ENCODE measurements around the gene CDC14A.
"Not testable (repeated sequence)": the region's sequence is repeated elsewhere in the genome, so short reads cannot be mapped to it uniquely, and the experiment has no call there.

The CDC14A gene

GRCh38 chr1:100337878-100338277 is 14.4 kb upstream of the CDC14A start:
- not testable (repeated sequence) for DNase-seq

DNA sequence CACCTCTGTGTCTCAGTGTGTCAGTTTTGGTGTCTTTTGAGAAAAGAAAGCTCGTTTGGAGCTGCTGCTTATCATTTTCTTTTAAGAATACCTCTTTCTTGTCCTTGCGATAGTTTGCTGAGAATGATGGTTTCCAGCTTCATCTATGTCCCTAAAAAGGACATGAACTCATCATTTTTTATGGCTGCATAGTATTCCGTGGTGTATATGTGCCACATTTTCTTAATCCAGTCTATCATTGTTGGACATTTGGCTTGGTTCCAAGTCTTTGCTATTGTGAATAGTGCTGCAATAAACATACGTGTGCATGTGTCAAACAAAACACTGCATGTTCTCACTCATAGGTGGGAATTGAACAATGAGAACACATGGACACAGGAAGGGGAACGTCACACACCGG is 12.6 kb upstream of the CDC14A start:
- DNase-seq, result not testable (repeated sequence)

- DNase-seq, result no peak
Observed at GRCh38 chr1:100340494-100340893, 11.8 kb upstream of the CDC14A start.

- no peak for DNase-seq
Observed at GRCh38 chr1:100342348-100342747, 10.0 kb upstream of the CDC14A start.

DNA sequence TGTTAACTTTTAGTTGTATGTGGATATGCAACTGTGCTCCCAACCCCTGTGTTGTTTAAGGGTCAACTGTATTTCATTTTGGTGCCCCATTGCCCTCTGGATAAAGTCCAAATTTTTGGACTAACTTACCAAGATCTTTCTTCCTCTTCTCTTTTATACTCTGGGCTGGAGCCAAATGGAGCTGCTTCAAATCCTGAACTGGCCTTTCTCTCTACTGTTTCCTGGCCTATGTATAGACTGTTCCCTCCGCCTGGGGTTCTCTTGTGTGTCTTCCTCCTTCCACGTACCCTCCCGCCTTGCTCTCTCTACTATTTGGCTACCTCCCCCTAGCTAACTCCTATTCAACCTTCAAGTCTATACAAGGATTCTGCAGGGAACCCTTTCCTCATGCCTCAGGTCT is 8.4 kb upstream of the CDC14A start:
- no peak for DNase-seq

DNA sequence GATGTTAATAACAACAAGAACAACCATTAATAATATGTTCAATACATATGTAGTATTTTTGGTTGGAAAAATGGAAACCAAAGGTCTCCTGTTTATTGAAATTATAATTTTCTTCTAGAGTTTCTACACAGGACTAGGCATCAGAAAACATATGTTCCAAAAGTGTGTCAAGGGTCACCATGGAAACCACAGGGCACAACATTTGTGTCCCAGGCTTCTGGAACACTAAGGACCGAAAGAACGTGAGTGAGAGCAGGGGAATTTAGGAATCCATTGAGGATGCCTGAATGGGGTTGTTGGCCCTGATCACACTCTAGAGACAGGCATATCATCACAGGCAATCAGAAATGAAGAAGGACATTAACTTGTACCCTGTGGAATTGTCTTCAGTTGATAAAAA is 7.5 kb upstream of the CDC14A start:
- DNase-seq, result no peak

GRCh38 chr1:100346387-100346786 is 5.9 kb upstream of the CDC14A start:
- DNase-seq, result no peak

DNA sequence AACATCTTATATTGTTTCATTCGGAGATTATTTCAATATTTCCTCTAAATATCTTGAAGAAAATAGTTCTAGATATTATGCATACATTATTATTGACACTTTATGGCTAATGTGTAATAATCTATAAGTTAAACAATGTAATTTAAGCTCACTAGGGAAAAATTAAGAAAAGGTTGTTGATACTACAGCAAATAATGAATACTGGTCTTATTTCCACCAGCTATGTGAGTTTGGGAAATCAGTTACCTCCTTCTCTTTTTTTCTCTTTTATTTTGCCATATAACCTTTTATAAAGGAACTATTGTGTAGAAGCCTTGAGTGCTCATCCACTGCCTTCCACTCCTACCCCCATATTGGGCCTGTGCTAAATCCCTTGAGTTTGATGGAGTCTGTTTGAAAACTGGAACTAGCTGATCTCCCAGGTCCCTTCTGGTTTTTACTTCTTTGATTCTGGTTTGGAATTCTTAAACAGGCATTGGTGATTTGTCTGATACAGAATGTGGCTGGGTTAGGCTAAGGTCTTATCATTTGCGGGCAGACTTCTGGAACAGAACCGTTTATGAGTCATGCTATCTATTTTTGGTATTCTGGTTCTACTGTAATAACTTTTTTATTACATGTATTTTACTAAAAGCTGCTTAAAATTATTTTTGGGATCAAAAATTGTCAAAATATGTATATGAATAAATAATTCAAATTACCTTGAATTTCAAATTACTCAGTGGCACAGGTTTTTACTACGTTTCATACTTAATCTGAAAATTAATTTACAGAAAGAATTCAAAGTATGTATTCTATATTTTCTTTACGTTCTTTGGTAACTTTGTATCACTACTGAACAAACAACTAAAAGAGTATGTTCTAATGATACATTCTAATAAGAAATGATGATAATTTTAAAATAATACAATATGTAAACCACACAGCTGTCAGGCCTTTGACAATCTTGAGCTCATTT is 5.0 kb upstream of the CDC14A start:
- no peak for DNase-seq

- no peak for DNase-seq
Observed at GRCh38 chr1:100348549-100349144, 3.7 kb upstream of the CDC14A start.

GRCh38 chr1:100349246-100349645 is 3.1 kb upstream of the CDC14A start:
- DNase-seq, result no peak

DNA sequence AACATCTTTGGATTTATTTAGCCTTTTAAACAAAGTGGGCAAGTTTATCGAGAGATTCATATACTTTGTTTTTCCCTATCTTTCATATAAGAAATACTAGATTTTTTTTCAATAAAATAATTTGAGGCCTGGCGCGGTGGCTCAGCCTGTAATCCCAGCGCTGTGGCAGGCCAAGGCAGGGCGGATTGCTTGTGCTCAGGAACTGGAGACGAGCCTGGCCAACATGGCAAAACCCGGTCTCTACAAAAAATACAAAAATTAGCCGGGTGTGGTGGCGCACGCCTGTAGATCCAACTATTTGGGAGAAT is 1.6 kb upstream of the CDC14A start:
- DNase-seq, result no peak

DNA sequence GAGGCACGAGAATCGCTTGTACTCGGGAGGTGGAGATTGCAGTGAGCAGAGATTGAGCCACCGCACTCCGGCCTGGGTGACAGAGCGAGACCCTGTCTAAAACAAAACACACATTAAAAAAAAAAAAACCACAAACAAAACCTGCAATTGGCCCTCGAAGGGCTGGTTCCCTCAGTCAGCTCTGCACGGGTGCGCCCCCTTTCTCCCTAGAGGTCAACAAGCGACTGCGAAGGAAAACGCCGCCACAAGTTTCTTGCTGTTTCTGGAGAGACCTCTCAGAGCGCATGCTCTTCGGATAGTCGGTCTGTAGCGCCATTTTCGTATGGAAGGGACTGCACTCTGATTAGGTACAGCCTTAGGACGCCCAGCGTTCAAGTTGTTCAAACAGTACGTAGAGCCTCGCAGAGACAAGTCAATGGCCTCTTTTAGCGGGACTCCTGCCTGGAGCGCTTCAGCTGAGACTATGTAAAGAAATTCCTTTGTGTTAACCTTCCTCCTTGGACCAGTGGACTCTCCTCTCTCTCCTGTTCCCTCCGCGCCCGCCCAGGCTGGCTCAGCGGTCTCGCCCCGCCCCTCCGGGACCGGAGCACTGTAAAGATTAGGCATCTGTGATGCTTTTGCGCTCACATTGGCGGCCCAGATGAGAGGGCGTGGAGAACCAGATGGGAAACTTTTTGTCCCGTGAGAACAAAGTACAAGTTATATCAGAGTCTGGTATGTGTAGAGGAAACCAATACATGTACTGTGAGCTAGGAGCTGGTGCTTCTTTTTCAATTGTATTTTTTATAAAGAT is 1.0 kb upstream of the CDC14A start:
- DNase-seq, result peak; percentile 88

DNA sequence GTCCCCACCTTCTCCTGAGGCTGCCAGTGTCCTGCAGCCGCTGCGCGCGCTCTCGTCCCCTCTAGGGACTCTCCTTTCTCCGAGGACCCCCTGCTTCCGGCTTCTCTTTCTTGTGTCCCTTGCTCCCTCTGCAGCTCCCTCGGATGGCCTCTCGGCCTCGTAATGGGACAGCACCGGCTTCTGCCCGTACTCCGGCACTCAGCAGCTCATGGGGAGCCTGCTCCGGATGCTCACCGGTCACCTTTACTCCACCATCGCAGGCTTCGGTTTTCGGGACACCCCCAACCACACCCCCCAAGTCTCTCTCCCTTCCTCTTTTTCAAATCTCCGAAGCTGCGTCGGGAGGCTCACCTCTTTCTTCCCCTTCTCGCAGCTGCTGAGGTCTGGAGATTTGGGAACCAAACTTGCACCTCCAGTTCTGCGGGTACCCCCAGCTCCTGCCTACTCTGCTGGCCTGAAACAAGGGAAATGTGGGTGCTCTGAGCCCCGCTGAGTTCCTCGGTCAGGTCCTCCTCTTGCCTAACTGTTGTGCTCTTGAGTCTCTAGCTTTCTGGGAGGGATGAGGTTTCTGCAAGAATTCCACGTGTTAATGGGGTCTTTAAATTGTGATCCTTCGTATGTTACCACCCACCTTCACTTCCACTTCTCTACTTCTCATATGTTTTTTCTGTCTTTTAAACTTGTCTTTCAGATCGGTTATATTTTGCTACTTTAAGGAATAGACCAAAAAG is 930 bp downstream of the CDC14A start:
- peak; percentile 38 for DNase-seq

DNA sequence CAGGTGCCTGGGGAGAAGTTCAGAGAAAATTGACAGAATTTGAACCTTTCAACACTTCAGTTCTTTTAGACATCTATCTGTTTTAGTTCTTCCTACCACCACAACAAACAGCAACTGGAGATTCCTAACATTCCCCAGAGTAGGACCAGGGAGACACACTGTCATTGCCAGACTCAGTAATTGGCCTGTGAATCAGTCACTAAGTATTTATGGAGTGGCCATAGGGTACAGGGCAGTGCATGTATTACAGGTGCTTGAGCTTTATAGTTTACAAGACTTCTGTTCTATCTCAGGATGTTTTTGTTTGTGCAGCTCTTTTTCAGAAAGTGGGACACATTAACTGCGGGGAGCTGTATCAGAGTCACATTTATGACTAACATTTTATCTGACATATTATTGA is 1.7 kb downstream of the CDC14A start:
- DNase-seq, result no peak

- no peak for DNase-seq
Observed at GRCh38 chr1:100354971-100355394, 2.7 kb downstream of the CDC14A start.

GRCh38 chr1:100358210-100358609 is 5.9 kb downstream of the CDC14A start:
- no peak for DNase-seq

- DNase-seq, result no peak
Observed at GRCh38 chr1:100359139-100359538, 6.8 kb downstream of the CDC14A start.

- DNase-seq, result no peak
Observed at GRCh38 chr1:100360790-100361510, 8.6 kb downstream of the CDC14A start.

- no peak for DNase-seq
Observed at GRCh38 chr1:100361511-100362089, 9.3 kb downstream of the CDC14A start.

- DNase-seq, result no peak
Observed at GRCh38 chr1:100362821-100363466, 10.6 kb downstream of the CDC14A start.

GRCh38 chr1:100363831-100364230 is 11.5 kb downstream of the CDC14A start:
- no peak for DNase-seq

Data from stimulated activated CD4-positive, alpha-beta T cell treated with anti-CD3 and anti-CD28 coated beads, Interleukin-1b, Interleukin-23, amount 100 ng/mL, for 48 hours (primary cell).